B cell (primary cell): ENCODE measurements around the gene CLIP1. TPM values are rescaled to one million over a fixed set of nuclear protein-coding genes. Genes with fewer than 3 reads are reported as not detected.
"Not testable (repeated sequence)": the region's sequence is repeated elsewhere in the genome, so short reads cannot be mapped to it uniquely, and the experiment has no call there.

ENCODE experiments used
- ATAC-seq: fragments of 200-7000 bp; cut with Tn5 transposase; one replicate; pipeline ENCODE4 v1.10.0; 2021; ENCODE audit warnings: low read depth, mild to moderate bottlenecking, moderate number of reproducible peaks, moderate library complexity
- CTCF ChIA-PET: fragments of 350-600 bp; sonication (Branson Sonifier 250); formaldehyde crosslinking; loops from one replicate; lab custom pipeline; 2021; ENCODE audit warnings: antibody characterized with exemption, inconsistent platforms; lab: Charles Lee
- POLR2A ChIA-PET: fragments of 350-600 bp; sonication (Branson Sonifier 250); formaldehyde crosslinking; loops from one replicate; lab custom pipeline; 2021; ENCODE audit warnings: antibody characterized with exemption; lab: Charles Lee
- DNase-seq: peaks from one replicate; pipeline ENCODE4 v3.0.0; 2013
- H2AFZ ChIP-seq: 2 replicates; pipeline ENCODE4 v1.6.1; 2012; ENCODE audit warnings: mild to moderate bottlenecking, low read depth, low read length; ENCODE audit not compliant: insufficient read depth, poor library complexity, severe bottlenecking
- H3K27ac ChIP-seq, 2 donors: 1 replicate in 1 of 2; 2 replicates in 1 of 2; pipeline ENCODE4 v1.5.1; 2012 to 2013; ENCODE audit warnings: low read length in 2 of 2, mild to moderate bottlenecking in 2 of 2, moderate library complexity in 1 of 2
- H3K27me3 ChIP-seq, 4 experiments: fragments of 200-600 bp in 1 of 4; sonication (generic) in 1 of 4; replicated peaks in 1 of 4; 1 replicate in 2 of 4; 2 replicates in 2 of 4; pipeline versions ENCODE4 v1.6.1 to v1.7.0; 2013 to 2016; ENCODE audit warnings: low read length in 3 of 4, mild to moderate bottlenecking in 2 of 4, mixed read lengths in 1 of 4, moderate library complexity in 1 of 4; ENCODE audit not compliant: insufficient read depth in 4 of 4, control insufficient read depth in 3 of 4; ENCODE audit errors: control extremely low read depth in 1 of 4
- H3K36me3 ChIP-seq, 2 experiments: replicated peaks in 1 of 2; 1 replicate in 1 of 2; 2 replicates in 1 of 2; pipeline versions ENCODE4 v1.6.1 to v1.7.1; 2013; ENCODE audit warnings: low read length in 1 of 2; ENCODE audit not compliant: insufficient read depth in 2 of 2, control insufficient read depth in 1 of 2; ENCODE audit errors: control extremely low read depth in 1 of 2, extremely low read depth in 1 of 2
- H3K4me1 ChIP-seq, 2 donors: fragments of 200-600 bp in 1 of 2; sonication (generic) in 1 of 2; 1 replicate in 1 of 2; 2 replicates in 1 of 2; pipeline versions ENCODE4 v1.5.1 to v1.6.1; 2013 to 2017; ENCODE audit warnings: low read length in 2 of 2; ENCODE audit not compliant: control insufficient read depth in 2 of 2, insufficient read depth in 2 of 2
- H3K4me2 ChIP-seq: replicated peaks from 2 replicates; pipeline ENCODE3; 2012; ENCODE audit warnings: mild to moderate bottlenecking, low read depth, low read length; ENCODE audit not compliant: poor library complexity, severe bottlenecking
- H3K4me3 ChIP-seq, 5 experiments: fragments of 200-600 bp in 1 of 5; sonication (generic) in 1 of 5; 1 replicate in 3 of 5; 2 replicates in 2 of 5; pipeline versions ENCODE4 v1.5.1 to v1.7.0; 2011 to 2016; ENCODE audit warnings: low read length in 4 of 5, mild to moderate bottlenecking in 4 of 5, low read depth in 2 of 5, control low read depth in 1 of 5, moderate library complexity in 1 of 5; ENCODE audit not compliant: insufficient read depth in 1 of 5; ENCODE audit errors: control extremely low read depth in 1 of 5, extremely low read depth in 1 of 5
- H3K79me2 ChIP-seq: fragments of 200-600 bp; sonication (generic); one replicate; pipeline ENCODE4 v1.6.0; 2016; ENCODE audit warnings: low read length; ENCODE audit not compliant: control insufficient read depth, insufficient read depth
- H3K9ac ChIP-seq: fragments of 200-600 bp; sonication (generic); 2 replicates; pipeline ENCODE4 v1.6.1; 2017; ENCODE audit warnings: mild to moderate bottlenecking, low read length, moderate library complexity
- H3K9me3 ChIP-seq, 3 donors: one replicate each; pipeline versions ENCODE4 v1.6.1 to v1.7.1; 2013; ENCODE audit warnings: low read length in 2 of 3; ENCODE audit not compliant: control insufficient read depth in 2 of 3, insufficient read depth in 1 of 3; ENCODE audit errors: control extremely low read depth in 1 of 3
- H4K20me1 ChIP-seq: 2 replicates; pipeline ENCODE4 v1.6.0; 2012; ENCODE audit warnings: mild to moderate bottlenecking, low read length; ENCODE audit not compliant: insufficient read depth, control insufficient read depth, poor library complexity, severe bottlenecking
- H3K27ac Mint-ChIP-seq: one replicate; pipeline ENCODE4 v1.8.0; 2021; ENCODE audit warnings: mixed read lengths
- H3K27me3 Mint-ChIP-seq: one replicate; pipeline ENCODE4 v1.8.0; 2021; ENCODE audit warnings: mixed read lengths
- H3K4me1 Mint-ChIP-seq: one replicate; pipeline ENCODE4 v1.8.0; 2021; ENCODE audit warnings: mixed read lengths
- H3K4me3 Mint-ChIP-seq: one replicate; pipeline ENCODE4 v1.8.0; 2021; ENCODE audit warnings: mixed read lengths
- H3K9me3 Mint-ChIP-seq: one replicate; pipeline ENCODE4 v1.8.0; 2022; ENCODE audit warnings: mixed read lengths; ENCODE audit not compliant: insufficient read depth
- CTCF ChIP-seq: fragments of 200-600 bp; IDR thresholded peaks from one replicate; pipeline ENCODE4 v1.8.0; 2022; ENCODE audit warnings: antibody characterized with exemption, mild to moderate bottlenecking
- EZH2 ChIP-seq: IDR thresholded peaks from 2 replicates; pipeline ENCODE4 v1.6.1; 2012; ENCODE audit warnings: borderline replicate concordance, low read depth, mild to moderate bottlenecking, moderate library complexity, low read length; ENCODE audit not compliant: insufficient read depth, poor library complexity, severe bottlenecking
- WGBS: methylation state at CpG from one replicate; pipeline ENCODE4 v1.1.5; 2013; ENCODE audit warnings: missing lambda C conversion rate; ENCODE audit not compliant: insufficient coverage; 5-methylcytosine and 5-hydroxymethylcytosine counted together
- intact Hi-C: fragments of 100-400 bp; cut with micrococcal nuclease; formaldehyde crosslinking; loops from one replicate; pipeline ENCODE4 v1.10.0; 2022
- polyA plus RNA-seq: library from polyadenylated mRNA; depleted of rRNA; stranded (reverse); fragments of >200 nt; gene quantifications from 2 replicates; pipeline ENCODE4 v1.2.3, GENCODE V29; 2012
- total RNA-seq, 2 donors: library from RNA; stranded (reverse); fragments of 120-200 nt in 1 of 2; gene quantifications; 1 replicate in 1 of 2; 2 replicates in 1 of 2; pipeline versions ENCODE4 v1.2.3 to v1.2.4, GENCODE V29; 2013 to 2022

The CLIP1 gene
- total and polyA plus RNA-seq, 2 donors (not counting 1 experiment from before 2014, with no cell fraction given) = 17.0 to 64.9 TPM

- TF ChIP-seq EZH2 (no peak), CTCF (no peak)
- Histone ChIP-seq H2AFZ (peak overlapping the region; percentile 90), H3K27ac (peak overlapping the region; percentile 89 to 97), H3K36me3 (peaks cover 8 to 24% of the 10 kb centered on the region in 2 experiments), H3K79me2 (peaks cover 3% of the 10 kb centered on the region), H3K4me1 (peaks cover 9 to 14% of the 10 kb centered on the region in 2 donors), H3K9ac (peak overlapping the region; percentile 95), H3K9me3 (no peaks in the 10 kb centered on the region), H4K20me1 (no peaks in the 10 kb centered on the region), H3K4me3 (peak overlapping the region; percentile 70 to 96 (median 91)), H3K27me3 (no peaks in the 10 kb centered on the region), H3K4me2 (peak overlapping the region; percentile 77)
- Mint-ChIP-seq H3K4me1 (peaks cover 23% of the 10 kb centered on the region), H3K27ac (peak overlapping the region; percentile 100), H3K9me3 (no peaks in the 10 kb centered on the region), H3K27me3 (no peaks in the 10 kb centered on the region), H3K4me3 (peak overlapping the region; percentile 99)
- ATAC-seq = peak; percentile 50
- intact Hi-C loops = loop anchor here (1.0 to 5.0 kb wide), 5 partner anchors 40 to 1829 kb away; partner anchors contain the start of genes COX6A1, DENR, DIABLO and KNTC1
- POLR2A ChIA-PET = interaction anchor here (0.6 to 1.1 kb wide), 4 partner anchors 40 to 972 kb away, joined by 3 to 5 read pairs (median 4); partner anchors contain the start of gene DIABLO
- DNase-seq = no peak
- under 1% methylated on average over 17 of the region's 17 CpGs for WGBS
- CTCF ChIA-PET = interaction anchor here (0.5 to 0.6 kb wide), 2 partner anchors 135 to 1317 kb away, joined by 3 to 4 read pairs; no protein-coding TSS in a partner anchor
Observed at GRCh38 chr12:122265886-122266229, 156.6 kb downstream of the CLIP1 start.

- Mint-ChIP-seq H3K27ac (peak overlapping the region; percentile 100), H3K4me1 (peaks cover 23% of the 10 kb centered on the region), H3K9me3 (no peaks in the 10 kb centered on the region), H3K27me3 (no peaks in the 10 kb centered on the region), H3K4me3 (peak overlapping the region; percentile 99)
- DNase-seq = no peak
- Histone ChIP-seq H3K9me3 (no peaks in the 10 kb centered on the region), H3K4me3 (peak overlapping the region; percentile 70 to 96 (median 91)), H3K4me1 (peaks cover 9 to 14% of the 10 kb centered on the region in 2 donors), H3K4me2 (peak overlapping the region; percentile 77), H3K27me3 (no peaks in the 10 kb centered on the region), H3K36me3 (peaks cover 8 to 27% of the 10 kb centered on the region in 2 experiments), H3K9ac (peak overlapping the region; percentile 95), H2AFZ (peak overlapping the region; percentile 90), H3K27ac (peak overlapping the region; percentile 89 to 97), H4K20me1 (no peaks in the 10 kb centered on the region), H3K79me2 (peaks cover 3% of the 10 kb centered on the region)
- no peak for ATAC-seq
- ChIA-PET POLR2A (interaction anchor here (0.6 to 1.1 kb wide), 4 partner anchors 40 to 972 kb away, joined by 3 to 5 read pairs (median 4); partner anchors contain the start of gene DIABLO), CTCF (interaction anchor here (0.6 kb wide), 1 partner anchor 135 kb away, joined by 4 read pairs; no protein-coding TSS in a partner anchor)
- intact Hi-C loops = loop anchor here (5.0 kb wide), 1 partner anchor 1828 kb away; the partner anchor contains the start of gene COX6A1
- WGBS = no CpG with 5 or more reads among the region's 1 CpG
- TF ChIP-seq CTCF (no peak), EZH2 (no peak)
Observed at GRCh38 chr12:122265476-122265875, 157.0 kb downstream of the CLIP1 start.

- H3K4me1 ChIP-seq, H3K4me3 ChIP-seq, H3K27ac ChIP-seq, DNase-seq, H3K4me3 Mint-ChIP-seq, intact Hi-C loops, H3K9me3 Mint-ChIP-seq, CTCF ChIA-PET, H3K9me3 ChIP-seq, H3K4me2 ChIP-seq, ATAC-seq, H3K27me3 Mint-ChIP-seq, H4K20me1 ChIP-seq, H3K27me3 ChIP-seq, POLR2A ChIA-PET, H2AFZ ChIP-seq, H3K9ac ChIP-seq, H3K27ac Mint-ChIP-seq: not testable (repeated sequence)
- H3K4me1 Mint-ChIP-seq = peaks cover 14% of the 10 kb centered on the region
- Histone ChIP-seq H3K79me2 (peaks cover 15% of the 10 kb centered on the region), H3K36me3 (peaks cover 8 to 63% of the 10 kb centered on the region in 2 experiments)
- WGBS = 97% methylated on average over 4 of the region's 14 CpGs
Observed at GRCh38 chr12:122260735-122261134, 161.7 kb downstream of the CLIP1 start.
